Small intestine (tissue), 7 donors: ENCODE measurements around the gene MAEA. TPM values are rescaled to one million over a fixed set of nuclear protein-coding genes. Genes with fewer than 3 reads are reported as not detected.

Experiments
- DNase-seq, 2 donors: peaks; one replicate each; pipeline versions ENCODE4 v3.0.0 to v3.0.0-alpha.2; 2013
- FAIRE-seq: peaks from 2 replicates; lab custom pipeline; 2012; peaks lifted over from hg19 to GRCh38; lab: Jason Lieb, UNC
- H3K27ac ChIP-seq, 3 donors: one replicate each; pipeline ENCODE4 v1.5.1; 2013; ENCODE audit warnings: low read length in 2 of 3, mild to moderate bottlenecking in 2 of 3, control low read depth in 1 of 3, inconsistent platforms in 1 of 3, low read depth in 1 of 3, moderate library complexity in 1 of 3
- H3K27me3 ChIP-seq, 3 donors: one replicate each; pipeline ENCODE4 v1.6.1; 2013; ENCODE audit warnings: low read length in 3 of 3, inconsistent platforms in 1 of 3; ENCODE audit not compliant: control insufficient read depth in 3 of 3, insufficient read depth in 3 of 3
- H3K36me3 ChIP-seq, 3 donors: one replicate each; pipeline ENCODE4 v1.6.1; 2013; ENCODE audit warnings: low read length in 3 of 3, inconsistent platforms in 1 of 3, low read depth in 1 of 3, mild to moderate bottlenecking in 1 of 3, moderate library complexity in 1 of 3; ENCODE audit not compliant: control insufficient read depth in 3 of 3, insufficient read depth in 2 of 3
- H3K4me1 ChIP-seq, 3 donors: one replicate each; pipeline ENCODE4 v1.6.1; 2013; ENCODE audit warnings: low read length in 2 of 3, inconsistent platforms in 1 of 3, low read depth in 1 of 3, mild to moderate bottlenecking in 1 of 3, moderate library complexity in 1 of 3; ENCODE audit not compliant: control insufficient read depth in 3 of 3, insufficient read depth in 2 of 3
- H3K4me3 ChIP-seq, 3 donors: one replicate each; pipeline ENCODE4 v1.5.1; 2013; ENCODE audit warnings: low read length in 3 of 3, control low read depth in 1 of 3, inconsistent platforms in 1 of 3, low read depth in 1 of 3, mild to moderate bottlenecking in 1 of 3, moderate library complexity in 1 of 3
- H3K9me3 ChIP-seq, 2 donors: one replicate each; pipeline ENCODE4 v1.6.1; 2013; ENCODE audit warnings: low read depth in 1 of 2, low read length in 1 of 2; ENCODE audit not compliant: control insufficient read depth in 2 of 2, insufficient read depth in 1 of 2
- WGBS, 3 donors: extraction: QIAGEN DNeasy Blood & Tissue Kit; methylation state at CpG; one replicate each; pipeline ENCODE4 v1.1.7; 2013; 5-methylcytosine and 5-hydroxymethylcytosine counted together
- polyA plus RNA-seq, 4 donors: library from polyadenylated mRNA; stranded (reverse) in 3 of 4; unstranded in 1 of 4; fragments of 200-250 nt in 3 of 4; fragments of 120-200 nt in 1 of 4; gene quantifications; one replicate each; pipeline versions ENCODE4 v1.2.1 to v1.2.3, GENCODE V29; 2013
- donor health status: healthy with polysubstance abuse.
- donor health status: control.
- donor health status: control.
- donor health status: Bipolar disorder and iron deficiency.
- donor health status: healthy.

The MAEA gene
- polyA plus RNA-seq, 4 donors = 49.4 to 97.1 (median 65.8) TPM

DNA sequence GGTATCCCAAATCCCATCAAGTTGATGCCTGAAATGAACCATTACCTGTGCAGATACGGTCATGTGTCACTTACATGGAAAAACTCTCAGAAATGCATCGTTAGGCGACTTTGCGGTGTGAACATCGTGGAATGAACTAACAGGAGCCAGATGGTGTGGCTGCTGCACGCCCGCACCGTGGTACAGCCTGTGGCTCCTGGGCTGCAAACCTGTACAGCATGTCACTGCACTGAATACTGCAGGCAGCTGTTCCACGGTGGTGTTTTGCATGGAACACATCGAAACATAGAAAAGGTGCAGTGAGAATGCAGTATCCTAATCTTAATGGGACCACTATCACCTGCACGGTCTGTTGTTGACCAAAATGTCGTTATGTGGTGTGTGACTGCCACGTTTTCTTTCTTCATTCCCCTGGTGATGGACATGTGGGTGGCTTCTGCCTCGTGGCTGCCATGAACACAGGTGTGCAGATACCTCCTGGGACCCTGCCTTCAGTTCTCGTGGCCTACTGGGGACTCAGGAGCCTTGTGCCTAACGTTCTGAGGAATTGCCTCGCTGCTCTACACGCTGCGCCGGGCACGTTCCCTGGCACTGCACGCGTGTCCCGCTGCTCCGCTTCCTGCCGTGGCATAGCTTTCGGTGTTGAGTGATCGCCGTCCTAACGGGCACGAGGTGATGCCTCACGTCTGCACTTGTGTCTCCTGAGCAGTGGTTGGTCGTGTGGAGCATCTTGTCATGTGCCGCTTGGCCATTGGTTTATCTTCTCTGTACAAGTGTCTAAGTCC, 18.5 kb downstream of the MAEA start:
- 95 to 97% (median 95%) methylated on average over 34 of the region's 34 CpGs for WGBS, 3 donors
- Histone ChIP-seq H3K36me3 (peaks cover 2 to 57% (median 3%) of the 10 kb centered on the region in 3 donors), H3K4me1 (peaks cover 5 to 19% (median 18%) of the 10 kb centered on the region in 3 donors), H3K9me3 (peaks cover 0 to 7% of the 10 kb centered on the region in 2 donors), H3K27me3 (no peaks in the 10 kb centered on the region), H3K4me3 (no peak overlapping the region), H3K27ac (no peak overlapping the region)
- FAIRE-seq = no peak
- no peak for DNase-seq

GRCh38 chr4:1309261-1310010, 19.7 kb downstream of the MAEA start:
- FAIRE-seq = no peak
- H3K36me3 ChIP-seq = peaks cover 0 to 64% (median 4%) of the 10 kb centered on the region in 3 donors
- DNase-seq = peak; percentile 32 to 93
- H3K9me3 ChIP-seq = peaks cover 0 to 7% of the 10 kb centered on the region in 2 donors
- peaks cover 5 to 19% (median 18%) of the 10 kb centered on the region in 3 donors for H3K4me1 ChIP-seq
- WGBS, 3 donors = 22 to 70% (median 34%) methylated on average over 35 to 36 of the region's 36 CpGs
- H3K4me3 ChIP-seq = peak overlapping the region in 2 of 3 donors; percentile 9 to 45
- H3K27me3 ChIP-seq = no peaks in the 10 kb centered on the region
- peak overlapping the region in 2 of 3 donors; percentile 62 to 71 for H3K27ac ChIP-seq

DNA sequence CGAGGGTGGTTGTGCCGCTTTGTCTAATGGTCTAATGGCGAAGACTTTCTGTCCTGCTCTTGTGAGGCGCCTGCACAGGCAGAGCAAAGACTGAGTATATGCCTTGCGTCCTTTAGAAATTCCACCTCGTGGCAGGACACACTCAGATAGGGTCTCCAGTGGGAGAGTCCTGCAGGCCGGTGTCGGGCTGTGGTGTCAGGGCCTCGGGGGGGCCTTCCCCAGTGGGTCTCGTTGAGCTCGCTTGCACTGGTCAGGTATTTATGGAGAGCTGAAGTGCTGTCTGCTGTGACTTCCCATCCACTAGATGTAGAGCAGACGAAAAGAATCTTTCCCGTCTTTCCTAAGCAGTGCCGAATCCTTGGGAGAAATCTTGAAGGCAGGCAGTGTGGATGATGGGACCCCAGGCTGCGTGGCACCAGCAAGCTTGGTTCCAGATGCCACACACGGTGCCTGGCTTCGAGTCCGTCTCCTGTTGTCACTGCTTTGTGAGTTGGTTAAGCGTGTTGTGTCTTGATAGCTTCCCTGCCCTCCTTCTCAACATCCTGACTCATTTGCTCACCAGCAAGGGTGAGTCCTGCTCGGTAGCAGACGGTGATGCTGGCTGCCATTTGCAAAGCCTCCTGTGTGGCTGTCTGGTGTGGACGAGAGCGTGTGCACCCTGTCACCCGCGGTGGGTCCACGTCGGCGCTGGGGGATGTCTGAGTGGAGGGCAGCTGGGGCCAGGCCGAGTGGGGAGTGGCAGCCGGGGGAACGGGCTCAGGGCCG, 20.5 kb downstream of the MAEA start:
- DNase-seq = no peak
- FAIRE-seq = no peak
- 80 to 92% (median 87%) methylated on average over 31 to 32 of the region's 32 CpGs for WGBS, 3 donors

DNA sequence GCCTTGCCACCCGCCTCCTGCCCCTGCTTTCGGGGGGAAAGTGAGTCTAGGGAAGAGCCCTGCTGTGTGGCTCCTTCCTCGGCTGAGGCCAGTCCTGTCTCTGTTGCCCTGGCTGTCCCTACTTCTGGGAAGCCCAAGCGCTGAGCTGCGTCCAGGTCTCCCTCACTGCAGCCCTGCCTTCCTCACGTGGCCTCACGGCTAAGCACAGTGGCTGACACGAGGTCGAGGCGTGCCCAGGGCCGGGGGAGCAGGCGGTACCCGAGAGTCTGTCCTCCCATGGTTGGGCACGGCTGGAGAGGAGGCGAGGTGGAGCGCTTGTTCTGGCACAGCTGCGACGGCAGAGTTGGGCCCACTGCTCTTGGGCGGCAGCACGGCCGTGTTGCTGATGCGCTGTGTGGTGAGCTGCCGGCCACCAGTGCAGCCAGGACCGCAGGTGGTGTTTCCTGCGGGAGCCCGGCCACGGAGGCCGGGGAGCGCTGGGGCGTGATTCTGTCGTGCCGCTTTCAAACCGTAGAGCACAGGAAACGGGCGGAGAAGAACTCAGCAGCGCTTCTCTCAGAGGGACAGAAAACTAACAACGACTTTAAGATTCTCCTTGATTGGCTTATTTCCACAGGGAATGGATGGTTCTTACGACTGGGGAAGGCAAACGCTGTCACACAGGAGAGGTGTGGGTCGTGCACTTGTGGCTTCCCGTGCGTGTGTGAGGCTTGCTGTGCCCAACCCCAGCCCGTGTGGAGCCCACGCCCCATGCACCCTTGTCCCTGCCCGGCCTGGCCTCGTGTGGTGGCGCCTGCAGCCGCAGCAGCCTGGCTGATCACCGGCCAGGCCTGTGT, 21.3 kb downstream of the MAEA start:
- Histone ChIP-seq H3K4me3 (no peak overlapping the region), H3K36me3 (peaks cover 0 to 66% (median 6%) of the 10 kb centered on the region in 3 donors), H3K9me3 (peaks cover 0 to 6% of the 10 kb centered on the region in 2 donors), H3K27me3 (no peaks in the 10 kb centered on the region), H3K4me1 (peaks cover 0 to 15% (median 10%) of the 10 kb centered on the region in 3 donors), H3K27ac (peak overlapping the region in 2 of 3 donors; percentile 29 to 42)
- DNase-seq (no peak), FAIRE-seq (no peak)
- 75 to 91% (median 80%) methylated on average over 47 to 49 of the region's 49 CpGs for WGBS, 3 donors

More for the DNA sequence above, 20.5 kb downstream of the MAEA start:
- H3K9me3 ChIP-seq = peaks cover 0 to 7% of the 10 kb centered on the region in 2 donors
- H3K27ac ChIP-seq = peak overlapping the region in 2 of 3 donors; percentile 9 to 62
- H3K4me1 ChIP-seq = peaks cover 3 to 18% (median 18%) of the 10 kb centered on the region in 3 donors
- H3K4me3 ChIP-seq = peak overlapping the region in 1 of 3 donors; percentile 45
- no peaks in the 10 kb centered on the region for H3K27me3 ChIP-seq
- H3K36me3 ChIP-seq = peaks cover 0 to 68% (median 6%) of the 10 kb centered on the region in 3 donors

DNA sequence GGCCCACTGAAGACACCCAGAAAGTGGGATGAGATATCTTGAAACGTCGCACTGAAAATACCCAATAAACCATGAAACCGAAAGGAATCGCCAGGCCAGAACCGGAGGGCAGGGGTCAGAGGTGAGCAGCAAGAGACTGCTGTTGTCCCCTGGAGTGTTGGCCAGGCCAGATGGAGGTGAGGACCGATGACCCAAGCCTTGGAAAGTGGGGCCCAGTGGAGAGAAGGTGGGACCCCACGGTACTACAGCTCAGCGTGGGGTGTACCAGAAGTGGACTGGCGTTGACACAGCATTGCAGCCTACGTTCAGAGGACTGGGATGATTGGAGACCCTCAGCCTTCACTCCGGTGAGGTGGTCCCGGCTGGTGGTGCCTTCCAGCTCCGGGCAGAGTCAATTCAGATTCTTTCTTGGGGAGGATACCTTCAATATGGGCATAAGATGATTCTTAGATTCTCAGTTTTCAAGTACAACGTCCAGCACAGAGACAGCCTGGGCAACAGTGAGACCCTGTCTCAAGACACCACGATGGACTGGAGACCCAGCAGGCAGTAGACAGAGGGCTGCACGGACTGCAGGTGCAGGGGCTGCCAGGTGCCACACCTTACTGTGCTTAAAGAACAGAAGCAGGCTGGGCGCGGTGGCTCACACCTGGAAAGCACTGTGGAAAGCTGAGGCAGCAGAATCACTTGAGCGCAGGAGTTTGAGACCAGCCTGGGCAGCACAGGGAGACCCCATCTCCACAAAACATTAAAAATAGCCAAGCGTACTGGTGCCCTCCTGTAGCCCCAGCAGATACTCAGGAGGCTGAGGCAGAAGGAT, 23.3 kb downstream of the MAEA start:
- Histone ChIP-seq H3K36me3 (peaks cover 8 to 74% (median 16%) of the 10 kb centered on the region in 3 donors), H3K27me3 (no peaks in the 10 kb centered on the region), H3K9me3 (no peaks in the 10 kb centered on the region), H3K4me3 (no peak overlapping the region), H3K4me1 (peaks cover 0 to 15% (median 6%) of the 10 kb centered on the region in 3 donors), H3K27ac (no peak overlapping the region)
- DNase-seq (no peak), FAIRE-seq (no peak)
- WGBS, 3 donors = 92 to 96% (median 96%) methylated on average over 20 of the region's 20 CpGs

GRCh38 chr4:1315306-1315705, 25.6 kb downstream of the MAEA start:
- H3K4me1 ChIP-seq = peaks cover 0 to under 1% (median 0%) of the 10 kb centered on the region in 3 donors
- no peaks in the 10 kb centered on the region for H3K27me3 ChIP-seq
- 94 to 96% (median 96%) methylated on average over 27 to 28 of the region's 28 CpGs for WGBS, 3 donors
- no peak for DNase-seq
- H3K27ac ChIP-seq = no peak overlapping the region
- peaks cover 8 to 84% (median 21%) of the 10 kb centered on the region in 3 donors for H3K36me3 ChIP-seq
- H3K4me3 ChIP-seq = no peak overlapping the region
- FAIRE-seq = no peak
- no peaks in the 10 kb centered on the region for H3K9me3 ChIP-seq
